ENCODE measurements around the gene METTL26.

DNA sequence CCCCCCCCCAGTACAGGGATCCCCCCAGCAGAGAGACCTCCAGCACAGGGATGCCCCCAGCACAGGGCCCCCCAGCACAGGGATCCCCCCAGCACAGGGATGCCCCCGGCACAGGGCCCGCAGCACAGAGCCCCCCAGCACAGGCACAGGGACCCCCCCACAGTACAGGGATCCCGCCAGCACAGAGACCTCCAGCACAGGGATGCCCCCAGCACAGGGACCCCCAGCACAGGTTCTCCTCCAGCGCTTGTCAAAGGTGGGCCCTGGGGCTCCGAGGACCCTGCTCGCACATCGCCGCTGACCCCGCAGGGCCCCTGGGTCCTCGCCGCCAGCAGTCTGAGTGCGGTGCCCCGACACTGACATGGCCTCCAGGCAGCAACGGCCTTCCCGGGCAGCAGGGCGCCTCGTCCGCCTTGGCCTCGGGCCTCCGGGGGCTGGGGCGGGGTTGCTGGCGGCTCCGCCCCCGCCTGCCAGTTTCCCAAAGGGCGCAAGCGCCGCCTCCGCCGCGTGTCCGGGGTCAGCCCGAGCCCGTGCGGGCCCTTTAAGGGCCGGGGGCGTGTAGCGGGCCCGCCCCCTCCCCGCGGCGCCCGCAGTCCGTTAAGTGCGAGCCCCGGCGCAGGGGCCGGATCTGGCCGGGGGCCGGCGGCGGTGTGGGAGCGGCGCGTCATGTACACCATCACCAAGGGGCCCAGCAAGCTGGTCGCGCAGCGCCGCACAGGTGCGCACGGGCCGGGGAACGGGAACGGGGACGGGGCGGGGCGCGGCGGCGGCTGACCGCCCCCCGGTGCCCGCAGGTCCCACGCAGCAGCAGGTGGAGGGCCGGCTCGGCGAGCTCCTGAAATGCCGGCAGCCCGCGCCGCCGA lies 5.5 kb upstream of the METTL26 start, which contains the start of gene MCRIP2:
- TF ChIP-seq EZH2 (IDR thresholded peaks at IDR 0.05; ENCODE audit: borderline replicate concordance, low read length), result no peak
- TF ChIP-seq, protein P1, sequence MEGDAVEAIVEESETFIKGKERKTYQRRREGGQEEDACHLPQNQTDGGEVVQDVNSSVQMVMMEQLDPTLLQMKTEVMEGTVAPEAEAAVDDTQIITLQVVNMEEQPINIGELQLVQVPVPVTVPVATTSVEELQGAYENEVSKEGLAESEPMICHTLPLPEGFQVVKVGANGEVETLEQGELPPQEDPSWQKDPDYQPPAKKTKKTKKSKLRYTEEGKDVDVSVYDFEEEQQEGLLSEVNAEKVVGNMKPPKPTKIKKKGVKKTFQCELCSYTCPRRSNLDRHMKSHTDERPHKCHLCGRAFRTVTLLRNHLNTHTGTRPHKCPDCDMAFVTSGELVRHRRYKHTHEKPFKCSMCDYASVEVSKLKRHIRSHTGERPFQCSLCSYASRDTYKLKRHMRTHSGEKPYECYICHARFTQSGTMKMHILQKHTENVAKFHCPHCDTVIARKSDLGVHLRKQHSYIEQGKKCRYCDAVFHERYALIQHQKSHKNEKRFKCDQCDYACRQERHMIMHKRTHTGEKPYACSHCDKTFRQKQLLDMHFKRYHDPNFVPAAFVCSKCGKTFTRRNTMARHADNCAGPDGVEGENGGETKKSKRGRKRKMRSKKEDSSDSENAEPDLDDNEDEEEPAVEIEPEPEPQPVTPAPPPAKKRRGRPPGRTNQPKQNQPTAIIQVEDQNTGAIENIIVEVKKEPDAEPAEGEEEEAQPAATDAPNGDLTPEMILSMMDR (conservative IDR thresholded peaks at IDR 0.05 in 1 of 2, IDR thresholded peaks at IDR 0.05 in 1 of 2; ENCODE audit: extremely low read depth in 1 of 2, insufficient read depth in 1 of 2, low read depth in 1 of 2, low read length in 2 of 2), result no peak
